ENCODE results near the gene THADA.

Gene THADA

DNA sequence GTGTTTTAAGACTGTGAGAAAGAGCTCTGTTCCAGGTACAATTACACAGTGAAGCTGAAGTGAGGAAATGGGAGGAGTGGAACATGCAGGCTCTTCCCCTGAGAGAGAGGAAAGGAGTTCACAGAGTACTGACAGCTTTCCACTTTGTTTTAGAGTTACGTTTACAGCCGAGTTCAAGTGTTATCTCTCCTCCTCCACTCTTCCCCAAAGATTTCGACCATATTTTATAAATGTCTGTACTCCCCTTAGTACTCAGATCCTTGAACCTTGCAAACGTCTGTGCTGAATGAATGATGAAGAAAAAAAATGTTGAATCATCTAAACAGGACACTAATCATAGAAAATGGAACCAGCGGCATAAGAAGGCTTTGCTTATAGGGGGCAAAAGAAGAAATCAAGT, 121.6 kb downstream of the THADA start:
- DNase-seq (ENCODE audit: low spot score): no peak
- TF ChIP-seq, protein P1, sequence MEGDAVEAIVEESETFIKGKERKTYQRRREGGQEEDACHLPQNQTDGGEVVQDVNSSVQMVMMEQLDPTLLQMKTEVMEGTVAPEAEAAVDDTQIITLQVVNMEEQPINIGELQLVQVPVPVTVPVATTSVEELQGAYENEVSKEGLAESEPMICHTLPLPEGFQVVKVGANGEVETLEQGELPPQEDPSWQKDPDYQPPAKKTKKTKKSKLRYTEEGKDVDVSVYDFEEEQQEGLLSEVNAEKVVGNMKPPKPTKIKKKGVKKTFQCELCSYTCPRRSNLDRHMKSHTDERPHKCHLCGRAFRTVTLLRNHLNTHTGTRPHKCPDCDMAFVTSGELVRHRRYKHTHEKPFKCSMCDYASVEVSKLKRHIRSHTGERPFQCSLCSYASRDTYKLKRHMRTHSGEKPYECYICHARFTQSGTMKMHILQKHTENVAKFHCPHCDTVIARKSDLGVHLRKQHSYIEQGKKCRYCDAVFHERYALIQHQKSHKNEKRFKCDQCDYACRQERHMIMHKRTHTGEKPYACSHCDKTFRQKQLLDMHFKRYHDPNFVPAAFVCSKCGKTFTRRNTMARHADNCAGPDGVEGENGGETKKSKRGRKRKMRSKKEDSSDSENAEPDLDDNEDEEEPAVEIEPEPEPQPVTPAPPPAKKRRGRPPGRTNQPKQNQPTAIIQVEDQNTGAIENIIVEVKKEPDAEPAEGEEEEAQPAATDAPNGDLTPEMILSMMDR (IDR thresholded peaks at IDR 0.05; ENCODE audit: extremely low read depth, missing control alignments): no peak

DNA sequence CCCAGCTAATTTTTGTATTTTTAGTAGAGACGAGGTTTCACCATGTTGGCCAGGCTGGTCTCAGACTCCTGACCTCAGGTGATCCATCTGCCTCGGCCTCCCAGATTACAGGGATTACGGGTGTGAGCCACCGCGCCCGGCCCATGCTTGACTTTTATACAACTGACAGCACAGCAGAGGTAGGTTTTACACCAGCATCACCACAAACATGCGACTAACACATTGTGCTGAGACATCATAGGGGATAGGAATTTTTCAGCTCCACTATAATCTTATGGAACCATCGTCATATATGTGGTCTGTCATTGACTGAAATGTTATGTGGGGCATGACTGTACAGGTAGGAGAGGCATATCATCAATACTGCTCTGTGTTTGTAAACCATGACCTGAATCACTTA, 122.1 kb downstream of the THADA start:
- TF ChIP-seq, protein P1 (IDR thresholded peaks at IDR 0.05; ENCODE audit: extremely low read depth, missing control alignments): no peak
- DNase-seq (ENCODE audit: low spot score): no peak

- TF ChIP-seq, protein P1 (IDR thresholded peaks at IDR 0.05; ENCODE audit: extremely low read depth, missing control alignments): no peak
- no peak for DNase-seq (ENCODE audit: low spot score)
Observed at GRCh38 chr2:43472527-43473194, 123.2 kb downstream of the THADA start.

DNA sequence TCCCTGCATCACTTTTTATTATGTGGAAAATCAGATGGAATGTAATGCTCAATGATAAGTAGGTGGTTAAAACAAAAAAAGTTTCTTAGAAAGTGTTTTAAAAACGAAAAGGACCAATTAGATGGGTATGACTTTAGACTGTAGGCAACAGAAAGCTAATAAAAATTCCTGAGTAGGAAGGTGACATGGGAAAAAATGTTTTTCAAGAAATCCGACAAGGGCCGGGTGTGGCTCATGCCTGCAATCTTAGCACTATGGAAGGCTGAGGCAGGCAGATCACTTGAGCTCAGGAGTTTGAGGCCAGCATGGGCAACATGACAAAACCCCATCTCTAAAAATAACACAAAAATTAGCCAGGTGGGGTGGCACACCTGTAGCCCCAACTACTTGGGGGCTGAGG, 126.1 kb downstream of the THADA start:
- TF ChIP-seq, protein P1 (IDR thresholded peaks at IDR 0.05; ENCODE audit: extremely low read depth, missing control alignments): no peak
- no peak for DNase-seq (ENCODE audit: low spot score)

GRCh38 chr2:43469094-43469493, 126.7 kb downstream of the THADA start:
- DNase-seq (ENCODE audit: low spot score): no peak
- TF ChIP-seq, protein P1 (IDR thresholded peaks at IDR 0.05; ENCODE audit: extremely low read depth, missing control alignments): no peak

DNA sequence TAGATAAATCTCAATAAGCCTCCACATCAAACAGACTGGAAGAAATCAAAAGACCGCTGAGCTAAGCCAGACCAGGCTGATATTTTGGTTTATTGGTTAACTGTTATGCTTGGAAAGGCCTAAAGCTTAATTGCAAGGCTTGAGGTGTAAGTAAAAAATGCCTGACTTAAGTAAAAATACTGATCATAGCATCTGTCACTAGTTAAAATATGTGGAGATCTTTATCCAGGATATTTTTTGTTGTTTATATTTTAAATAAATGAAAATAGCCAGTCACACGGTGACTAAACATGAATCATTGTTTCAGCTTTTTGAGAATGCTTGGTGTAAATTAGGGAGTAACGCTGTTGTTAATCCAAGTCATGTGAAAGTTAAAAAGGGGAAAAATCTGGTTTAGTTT, 127.9 kb downstream of the THADA start:
- DNase-seq (ENCODE audit: low spot score): no peak
- TF ChIP-seq, protein P1 (IDR thresholded peaks at IDR 0.05; ENCODE audit: extremely low read depth, missing control alignments): no peak

DNA sequence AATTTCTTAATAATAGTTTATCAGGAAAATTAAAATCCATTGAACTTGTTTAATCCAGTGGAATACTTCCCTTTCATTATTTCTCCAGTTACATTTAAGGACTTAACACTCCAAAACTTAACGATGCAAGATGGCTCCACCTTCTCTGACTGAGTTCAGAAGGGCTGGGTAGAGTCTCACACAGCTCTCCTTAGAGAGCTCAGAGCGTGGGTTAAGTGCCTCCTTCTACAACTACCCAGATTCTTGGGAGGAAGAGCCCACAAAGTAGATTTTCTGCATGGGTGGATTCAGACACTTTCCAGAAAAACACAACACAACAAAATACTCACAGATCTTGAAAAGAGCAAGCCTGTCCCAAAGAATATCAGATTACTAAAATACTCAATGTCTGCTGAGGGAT, 130.6 kb downstream of the THADA start:
- TF ChIP-seq, protein P1 (IDR thresholded peaks at IDR 0.05; ENCODE audit: extremely low read depth, missing control alignments): no peak
- DNase-seq (ENCODE audit: low spot score): no peak
